PFSK-1 (cell line): ENCODE measurements around the gene CTRL.

Experiments
- FOXP2 ChIP-seq: optimal IDR thresholded peaks from 2 replicates; pipeline ENCODE3; 2011; ENCODE audit warnings: borderline replicate concordance, control low read depth, inconsistent platforms; ENCODE audit not compliant: insufficient read depth; ENCODE audit errors: extremely low read length, extremely low read depth
- POLR2AphosphoS5 ChIP-seq: IDR thresholded peaks from 2 replicates; pipeline ENCODE4 v1.6.1; 2012; ENCODE audit warnings: low read depth, mild to moderate bottlenecking, control low read depth, low read length, moderate library complexity
- REST ChIP-seq, 2 experiments: IDR thresholded peaks; 2 replicates each; pipeline versions ENCODE4 v1.6.1 to v1.8.0; 2011 to 2012; ENCODE audit warnings: low read depth in 2 of 2, low read length in 2 of 2, control low read depth in 1 of 2, inconsistent platforms in 1 of 2, mild to moderate bottlenecking in 1 of 2, moderate library complexity in 1 of 2; ENCODE audit not compliant: insufficient read depth in 1 of 2
- SIN3A ChIP-seq: IDR thresholded peaks from 2 replicates; pipeline ENCODE4 v1.6.1; 2012; ENCODE audit warnings: mild to moderate bottlenecking, low read length, moderate library complexity, borderline replicate concordance; ENCODE audit not compliant: insufficient read depth
- TAF1 ChIP-seq: IDR thresholded peaks from 2 replicates; pipeline ENCODE4 v1.6.1; 2012; ENCODE audit warnings: low read length, control low read depth, borderline replicate concordance; ENCODE audit not compliant: insufficient read depth

The CTRL gene

GRCh38 chr16:67976205-67976604 lies 44.5 kb upstream of the CTRL start:
- TF ChIP-seq SIN3A (no peak), FOXP2 (no peak), TAF1 (no peak), REST (IDR thresholded peaks at IDR 0.05; ENCODE audit: insufficient read depth in 1 of 2, low read depth in 2 of 2, low read length in 2 of 2) (no peak), POLR2AphosphoS5 (no peak)

GRCh38 chr16:67975321-67976105 lies 43.9 kb upstream of the CTRL start:
- TF ChIP-seq SIN3A, result no peak
- TF ChIP-seq POLR2AphosphoS5, result no peak
- TF ChIP-seq TAF1, result no peak
- no peak for TF ChIP-seq REST (IDR thresholded peaks at IDR 0.05; ENCODE audit: insufficient read depth in 1 of 2, low read depth in 2 of 2, low read length in 2 of 2)
- no peak for TF ChIP-seq FOXP2

GRCh38 chr16:67971111-67971510 lies 39.4 kb upstream of the CTRL start:
- TF ChIP-seq REST (IDR thresholded peaks at IDR 0.05; ENCODE audit: insufficient read depth in 1 of 2, low read depth in 2 of 2, low read length in 2 of 2) (no peak), FOXP2 (no peak)

GRCh38 chr16:67969254-67970039 lies 37.8 kb upstream of the CTRL start:
- TF ChIP-seq FOXP2 (no peak), REST (IDR thresholded peaks at IDR 0.05; ENCODE audit: insufficient read depth in 1 of 2, low read depth in 2 of 2, low read length in 2 of 2) (no peak), TAF1 (no peak), POLR2AphosphoS5 (no peak), SIN3A (no peak)
